Muscle of arm (tissue), 12 donors: Measurements from ENCODE around the gene UMPS. TPM values are rescaled to one million over a fixed set of nuclear protein-coding genes. Genes with fewer than 3 reads are reported as not detected.

Experiments used
- DNase-seq: peaks from one replicate; pipeline ENCODE4 v3.0.0-alpha.2; 2013
- polyA plus RNA-seq, 12 donors: library from polyadenylated mRNA; unstranded; fragments of 120-200 nt; gene quantifications; one replicate each; pipeline ENCODE4 v1.2.1, GENCODE V29; 2013; ENCODE audit not compliant: insufficient read length in 12 of 12

The UMPS gene
- polyA plus RNA-seq, 12 donors = 16.3 to 27.7 (median 21.2) TPM; not detected in 1

- no peak for DNase-seq
These were observed 67.2 kb downstream of the UMPS start for GRCh38 chr3:124797426-124797945.

Other genes starting within 250 kb of the UMPS start
- 10 to 100 TPM in 11 of 12 donors, not detected in 1; 17.3 to 82.1 (median 25.5) TPM for gene ITGB5, start 156.9 kb downstream of the UMPS start, polyA plus RNA-seq
- gene MUC13, start 204.3 kb downstream of the UMPS start, polyA plus RNA-seq = 10 to 100 TPM in 1 of 12 donors, under 1 TPM in 2, not detected in 9; 0.13 to 77.6 (median 0.58) TPM